Measurements from ENCODE around the gene LEMD2. TPM values are rescaled to one million over a fixed set of nuclear protein-coding genes. Genes with fewer than 3 reads are reported as not detected.

LEMD2 gene
- 43.2 and 53.0 TPM in 2 replicates for polyA plus RNA-seq (2011; rRNA removed)
- polyA plus RNA-seq (2012; cell fraction: cytosol; rRNA removed): 32.8 and 35.7 TPM in 2 replicates
- polyA plus RNA-seq (2012; cell fraction: nucleus; rRNA removed): 64.8 and 72.6 TPM in 2 replicates
- 44.1 to 48.8 TPM (median 48.3 TPM) in 3 replicates for polyA plus RNA-seq (2017; fragmentation: RNase III; extraction: RNeasy Plus Mini Kit Qiagen cat#74134 plus additional on column Dnase treatment)
- 40.6 and 49.4 TPM in 2 replicates for polyA minus RNA-seq (2011; rRNA and poly(A)+ RNA removed)

GRCh38 chr6:33788694-33789549 lies at the start of gene LEMD2:
LEMD2 (minus strand) TSS chr6:33789130; CDS start chr6:33789116, 14 bp downstream.
- no peak for FAIRE-seq
- ATAC-seq: peak; percentile 93 to 96
- CTCF ChIA-PET: interaction anchor here (0.6 to 3.6 kb wide), 7 partner anchors 10 to 298 kb away, joined by 3 to 16 read pairs (median 4); no protein-coding TSS in a partner anchor
- POLR2A ChIA-PET: interaction anchor here (1.1 to 2.0 kb wide), 2 partner anchors 34 to 51 kb away, joined by 3 to 9 read pairs; no protein-coding TSS in a partner anchor
- Histone ChIP-seq H3K4me1 (peaks cover 20% of the 10 kb centered on the region), H3K27ac (peak within 1 kb of the TSS; percentile 94 to 99), H3K9me3 (no peaks in the 10 kb centered on the region), H3K4me3 (peak within 1 kb of the TSS; percentile 91), H3K4me2 (peak within 1 kb of the TSS; percentile 90)
- peak; percentile 91 for TF ChIP-seq PHF8 (IDR thresholded peaks at IDR 0.05; ENCODE audit: borderline replicate concordance, low read depth)
- TF ChIP-seq, protein P1, sequence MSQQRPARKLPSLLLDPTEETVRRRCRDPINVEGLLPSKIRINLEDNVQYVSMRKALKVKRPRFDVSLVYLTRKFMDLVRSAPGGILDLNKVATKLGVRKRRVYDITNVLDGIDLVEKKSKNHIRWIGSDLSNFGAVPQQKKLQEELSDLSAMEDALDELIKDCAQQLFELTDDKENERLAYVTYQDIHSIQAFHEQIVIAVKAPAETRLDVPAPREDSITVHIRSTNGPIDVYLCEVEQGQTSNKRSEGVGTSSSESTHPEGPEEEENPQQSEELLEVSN (IDR thresholded peaks at IDR 0.05; ENCODE audit: borderline replicate concordance, low read depth): 0 out of 2 replicates have a peak, but pooled peaks have one; percentile 26
- TF ChIP-seq POLR2AphosphoS2 (conservative IDR thresholded peaks at IDR 0.05; ENCODE audit: low read length): no peak
- TF ChIP-seq JUN (IDR thresholded peaks at IDR 0.05): peak in 1 of 2 experiments; percentile 79; a peak in 3 of 5 replicates
- no peak for TF ChIP-seq HOXB5 (CRISPR knock-in tag; IDR thresholded peaks at IDR 0.05)
- no peak for TF ChIP-seq CTCF (IDR thresholded peaks at IDR 0.05)
- TF ChIP-seq MAZ (IDR thresholded peaks at IDR 0.05; ENCODE audit: borderline replicate concordance, low read depth, low read length): peak; percentile 85; the same call in 1 of the 2 replicates
- no peak for TF ChIP-seq CEBPB (IDR thresholded peaks at IDR 0.05)
- TF ChIP-seq CHD4 (IDR thresholded peaks at IDR 0.05; ENCODE audit: borderline replicate concordance): no peak
- peak; percentile 73 for TF ChIP-seq POLR2A (IDR thresholded peaks at IDR 0.05; ENCODE audit: low read length)
- no peak for TF ChIP-seq HOXB13 (CRISPR knock-in tag; IDR thresholded peaks at IDR 0.05; ENCODE audit: low read depth)
- peak; percentile 62; the same call in 1 of the 2 replicates for TF ChIP-seq KDM1A (IDR thresholded peaks at IDR 0.05; ENCODE audit: low read depth)
- DNase-seq (ENCODE audit: low read depth in 1 of 2, low spot score in 1 of 2): peak; percentile 81 to 92
- 17% methylated on average over 14 of the region's 86 CpGs for WGBS (ENCODE audit: missing lambda C conversion rate)

DNA sequence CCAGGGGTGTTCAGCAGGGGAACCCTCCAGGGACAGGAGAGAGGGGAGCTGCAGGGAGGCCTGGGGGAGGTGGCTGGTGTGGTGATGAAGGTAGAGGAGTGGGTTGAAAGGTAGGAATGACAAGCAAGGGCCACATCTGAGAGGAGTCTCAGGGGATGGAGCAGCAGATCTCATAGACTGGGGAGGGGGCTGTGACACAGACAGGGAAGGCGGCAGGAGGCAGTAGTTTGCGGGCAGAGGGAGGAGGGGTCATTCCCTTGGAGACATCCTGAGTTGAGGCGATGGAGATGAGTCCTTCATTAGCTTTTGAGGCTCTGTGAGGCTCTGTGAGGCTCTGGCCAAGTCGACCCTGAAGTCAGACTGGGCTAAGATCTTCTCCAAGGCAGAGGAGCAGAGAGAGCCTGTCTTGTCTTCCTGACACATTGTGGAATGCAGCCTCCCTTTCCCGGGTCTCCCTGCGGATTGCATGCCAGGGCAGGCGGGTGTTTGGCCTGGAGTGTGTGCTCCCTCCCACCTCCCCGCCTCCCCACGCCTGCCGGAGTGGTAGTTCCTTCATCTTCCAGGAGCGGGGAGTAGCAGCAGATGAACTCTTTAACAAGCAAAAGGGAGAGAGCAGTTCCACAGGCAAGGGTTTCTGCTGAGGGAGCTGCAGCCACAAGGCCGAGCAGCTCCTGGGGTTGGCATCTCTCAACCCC lies 49.2 kb upstream of the LEMD2 start:
- ChIA-PET POLR2A (no interaction called here), CTCF (interaction anchor here (1.0 to 5.8 kb wide), 5 partner anchors 66 to 190 kb away, joined by 3 to 27 read pairs (median 4); no protein-coding TSS in a partner anchor)
- WGBS (ENCODE audit: missing lambda C conversion rate): 78% methylated on average over 7 of the region's 12 CpGs
- ATAC-seq (no peak), FAIRE-seq (no peak), DNase-seq (ENCODE audit: low read depth in 1 of 2, low spot score in 1 of 2) (no peak)
- Histone ChIP-seq H3K4me2 (no peak overlapping the region), H3K27ac (peak overlapping the region; percentile 86 to 97), H3K4me1 (peaks cover 56% of the 10 kb centered on the region), H3K4me3 (no peak overlapping the region), H3K9me3 (no peaks in the 10 kb centered on the region; the same call in 2 of the 3 replicates)
- TF ChIP-seq ZNF302 (CRISPR knock-in tag; IDR thresholded peaks at IDR 0.05) (no peak), ZFP36 (IDR thresholded peaks at IDR 0.05; ENCODE audit: borderline replicate concordance, partially characterized antibody) (no peak), KDM1A (IDR thresholded peaks at IDR 0.05; ENCODE audit: low read depth) (no peak), HDAC2 (IDR thresholded peaks at IDR 0.05) (no peak), EHF (CRISPR knock-in tag; IDR thresholded peaks at IDR 0.05) (no peak), RNF2 (IDR thresholded peaks at IDR 0.05; ENCODE audit: borderline replicate concordance, low read depth) (no peak), SMC3 (IDR thresholded peaks at IDR 0.05) (no peak), NPAS2 (CRISPR knock-in tag; IDR thresholded peaks at IDR 0.05; ENCODE audit: borderline replicate concordance) (no peak), HEYL (CRISPR knock-in tag; IDR thresholded peaks at IDR 0.05) (no peak), NFE2L2 (conservative IDR thresholded peaks at IDR 0.05; ENCODE audit: low read length) (no peak), JUNB (IDR thresholded peaks at IDR 0.05) (no peak), POLR2AphosphoS2 (conservative IDR thresholded peaks at IDR 0.05; ENCODE audit: low read length) (no peak), FOSB (CRISPR knock-in tag; IDR thresholded peaks at IDR 0.05) (no peak), HOXA7 (CRISPR knock-in tag; IDR thresholded peaks at IDR 0.05) (no peak)
- TF ChIP-seq, protein P2, sequence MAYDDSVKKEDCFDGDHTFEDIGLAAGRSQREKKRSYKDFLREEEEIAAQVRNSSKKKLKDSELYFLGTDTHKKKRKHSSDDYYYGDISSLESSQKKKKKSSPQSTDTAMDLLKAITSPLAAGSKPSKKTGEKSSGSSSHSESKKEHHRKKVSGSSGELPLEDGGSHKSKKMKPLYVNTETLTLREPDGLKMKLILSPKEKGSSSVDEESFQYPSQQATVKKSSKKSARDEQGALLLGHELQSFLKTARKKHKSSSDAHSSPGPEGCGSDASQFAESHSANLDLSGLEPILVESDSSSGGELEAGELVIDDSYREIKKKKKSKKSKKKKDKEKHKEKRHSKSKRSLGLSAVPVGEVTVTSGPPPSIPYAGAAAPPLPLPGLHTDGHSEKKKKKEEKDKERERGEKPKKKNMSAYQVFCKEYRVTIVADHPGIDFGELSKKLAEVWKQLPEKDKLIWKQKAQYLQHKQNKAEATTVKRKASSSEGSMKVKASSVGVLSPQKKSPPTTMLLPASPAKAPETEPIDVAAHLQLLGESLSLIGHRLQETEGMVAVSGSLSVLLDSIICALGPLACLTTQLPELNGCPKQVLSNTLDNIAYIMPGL (CRISPR knock-in tag; IDR thresholded peaks at IDR 0.05; ENCODE audit: borderline replicate concordance): no peak

Measured in A549 (cell line).